Nephron (organoid): Measurements from ENCODE around the gene L3MBTL2.

ENCODE experiments used
- H3K27ac Mint-ChIP-seq, 3 experiments: 2 replicates each; pipeline ENCODE4 v1.8.0; 2020; ENCODE audit warnings: mixed read lengths in 3 of 3, mild to moderate bottlenecking in 2 of 3, moderate library complexity in 1 of 3
- H3K27me3 Mint-ChIP-seq: 2 replicates; pipeline ENCODE4 v1.8.0; 2021; ENCODE audit warnings: low read depth, mild to moderate bottlenecking, moderate library complexity, mixed read lengths
- H3K36me3 Mint-ChIP-seq: 2 replicates; pipeline ENCODE4 v1.8.0; 2020; ENCODE audit warnings: low read depth, mixed read lengths
- H3K4me1 Mint-ChIP-seq: 2 replicates; pipeline ENCODE4 v1.8.0; 2020; ENCODE audit warnings: mixed read lengths
- H3K4me3 Mint-ChIP-seq, 3 experiments: 2 replicates each; pipeline ENCODE4 v1.8.0; 2020; ENCODE audit warnings: mild to moderate bottlenecking in 3 of 3, mixed read lengths in 3 of 3, moderate library complexity in 2 of 3
- H3K9me3 Mint-ChIP-seq: 2 replicates; pipeline ENCODE4 v1.8.0; 2020; ENCODE audit warnings: mixed read lengths
- TF ChIP-seq, protein P1 (sequence below), 3 experiments: fragments of 200-600 bp; sonication (generic); IDR thresholded peaks; one replicate each; pipeline ENCODE4 v1.5.0; 2021; ENCODE audit warnings: antibody characterized with exemption in 3 of 3; ENCODE audit not compliant: unreplicated experiment in 3 of 3

L3MBTL2 gene

DNA sequence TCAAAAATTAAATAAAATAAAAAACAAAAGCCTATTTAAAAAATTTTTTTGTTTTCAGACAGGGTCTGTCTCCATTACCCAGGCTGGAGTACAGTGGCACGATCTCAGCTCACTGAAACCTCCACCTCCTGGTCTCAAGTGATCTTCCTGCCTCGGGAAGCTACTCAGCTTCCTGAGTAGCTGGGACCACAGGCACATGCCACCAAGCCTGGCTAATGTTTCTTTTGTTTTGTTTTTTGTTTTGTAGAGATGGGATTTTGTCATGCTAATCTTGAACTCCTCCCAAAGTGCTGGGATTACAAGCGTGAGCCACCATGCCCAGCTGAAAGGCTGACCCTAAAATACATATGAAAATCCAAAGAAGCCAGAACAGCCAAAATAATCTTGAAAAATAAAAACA is 20.4 kb upstream of the L3MBTL2 start:
- peaks cover 3% of the 10 kb centered on the region for H3K27me3 Mint-ChIP-seq

DNA sequence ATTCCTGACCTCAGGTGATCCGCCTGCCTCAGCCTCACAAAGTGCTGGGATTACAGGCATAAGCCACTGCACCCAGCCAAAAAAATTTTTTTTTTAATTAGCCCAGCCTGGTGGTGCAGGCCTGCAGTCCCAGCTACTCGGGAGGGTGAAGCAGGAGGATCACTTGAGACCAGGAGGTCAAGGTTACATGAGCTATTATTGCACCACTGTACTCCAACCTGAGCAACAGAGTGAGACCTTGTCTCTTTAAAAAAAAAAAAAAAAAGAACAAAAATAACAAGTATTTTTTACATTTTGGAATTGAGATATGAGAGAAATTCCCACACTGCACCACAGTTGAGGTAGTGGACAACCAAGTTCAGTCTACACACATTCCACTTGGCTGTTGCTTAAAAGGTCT is 13.6 kb upstream of the L3MBTL2 start:
- Mint-ChIP-seq H3K4me3 (no peak overlapping the region), H3K27me3 (peaks cover 9% of the 10 kb centered on the region), H3K27ac (no peak overlapping the region), H3K4me1 (no peaks in the 10 kb centered on the region), H3K9me3 (no peaks in the 10 kb centered on the region), H3K36me3 (no peaks in the 10 kb centered on the region)
- TF ChIP-seq, protein P1, sequence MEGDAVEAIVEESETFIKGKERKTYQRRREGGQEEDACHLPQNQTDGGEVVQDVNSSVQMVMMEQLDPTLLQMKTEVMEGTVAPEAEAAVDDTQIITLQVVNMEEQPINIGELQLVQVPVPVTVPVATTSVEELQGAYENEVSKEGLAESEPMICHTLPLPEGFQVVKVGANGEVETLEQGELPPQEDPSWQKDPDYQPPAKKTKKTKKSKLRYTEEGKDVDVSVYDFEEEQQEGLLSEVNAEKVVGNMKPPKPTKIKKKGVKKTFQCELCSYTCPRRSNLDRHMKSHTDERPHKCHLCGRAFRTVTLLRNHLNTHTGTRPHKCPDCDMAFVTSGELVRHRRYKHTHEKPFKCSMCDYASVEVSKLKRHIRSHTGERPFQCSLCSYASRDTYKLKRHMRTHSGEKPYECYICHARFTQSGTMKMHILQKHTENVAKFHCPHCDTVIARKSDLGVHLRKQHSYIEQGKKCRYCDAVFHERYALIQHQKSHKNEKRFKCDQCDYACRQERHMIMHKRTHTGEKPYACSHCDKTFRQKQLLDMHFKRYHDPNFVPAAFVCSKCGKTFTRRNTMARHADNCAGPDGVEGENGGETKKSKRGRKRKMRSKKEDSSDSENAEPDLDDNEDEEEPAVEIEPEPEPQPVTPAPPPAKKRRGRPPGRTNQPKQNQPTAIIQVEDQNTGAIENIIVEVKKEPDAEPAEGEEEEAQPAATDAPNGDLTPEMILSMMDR (IDR thresholded peaks at IDR 0.05; ENCODE audit: unreplicated experiment in 3 of 3): no peak

More for the DNA sequence above, 20.4 kb upstream of the L3MBTL2 start:
- H3K27ac Mint-ChIP-seq: no peak overlapping the region
- H3K4me3 Mint-ChIP-seq: no peak overlapping the region
- TF ChIP-seq, protein P1 (IDR thresholded peaks at IDR 0.05; ENCODE audit: unreplicated experiment in 3 of 3): no peak
- no peaks in the 10 kb centered on the region for H3K9me3 Mint-ChIP-seq
- H3K36me3 Mint-ChIP-seq: peaks cover 22% of the 10 kb centered on the region
- peaks cover 4% of the 10 kb centered on the region for H3K4me1 Mint-ChIP-seq

DNA sequence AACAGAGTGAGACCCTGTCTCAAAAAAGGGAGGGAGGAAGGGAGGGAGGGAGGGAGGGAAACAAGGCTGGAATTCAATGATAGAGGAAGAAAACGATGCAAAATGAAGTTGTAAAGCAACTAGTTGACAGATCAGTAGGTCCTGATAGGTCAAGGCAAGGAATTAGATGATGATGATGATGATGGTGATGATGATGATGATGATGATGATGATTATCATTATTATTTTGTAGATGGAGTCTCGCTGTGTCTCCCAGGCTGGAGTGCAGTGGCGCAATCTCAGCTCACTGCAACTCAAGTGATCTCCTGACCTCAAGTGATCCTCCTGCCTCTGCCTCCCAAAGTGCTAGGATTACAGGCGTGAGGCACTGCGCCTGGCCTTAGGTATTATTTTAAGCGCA is 11.3 kb upstream of the L3MBTL2 start:
- TF ChIP-seq, protein P1 (IDR thresholded peaks at IDR 0.05; ENCODE audit: unreplicated experiment in 3 of 3): no peak

DNA sequence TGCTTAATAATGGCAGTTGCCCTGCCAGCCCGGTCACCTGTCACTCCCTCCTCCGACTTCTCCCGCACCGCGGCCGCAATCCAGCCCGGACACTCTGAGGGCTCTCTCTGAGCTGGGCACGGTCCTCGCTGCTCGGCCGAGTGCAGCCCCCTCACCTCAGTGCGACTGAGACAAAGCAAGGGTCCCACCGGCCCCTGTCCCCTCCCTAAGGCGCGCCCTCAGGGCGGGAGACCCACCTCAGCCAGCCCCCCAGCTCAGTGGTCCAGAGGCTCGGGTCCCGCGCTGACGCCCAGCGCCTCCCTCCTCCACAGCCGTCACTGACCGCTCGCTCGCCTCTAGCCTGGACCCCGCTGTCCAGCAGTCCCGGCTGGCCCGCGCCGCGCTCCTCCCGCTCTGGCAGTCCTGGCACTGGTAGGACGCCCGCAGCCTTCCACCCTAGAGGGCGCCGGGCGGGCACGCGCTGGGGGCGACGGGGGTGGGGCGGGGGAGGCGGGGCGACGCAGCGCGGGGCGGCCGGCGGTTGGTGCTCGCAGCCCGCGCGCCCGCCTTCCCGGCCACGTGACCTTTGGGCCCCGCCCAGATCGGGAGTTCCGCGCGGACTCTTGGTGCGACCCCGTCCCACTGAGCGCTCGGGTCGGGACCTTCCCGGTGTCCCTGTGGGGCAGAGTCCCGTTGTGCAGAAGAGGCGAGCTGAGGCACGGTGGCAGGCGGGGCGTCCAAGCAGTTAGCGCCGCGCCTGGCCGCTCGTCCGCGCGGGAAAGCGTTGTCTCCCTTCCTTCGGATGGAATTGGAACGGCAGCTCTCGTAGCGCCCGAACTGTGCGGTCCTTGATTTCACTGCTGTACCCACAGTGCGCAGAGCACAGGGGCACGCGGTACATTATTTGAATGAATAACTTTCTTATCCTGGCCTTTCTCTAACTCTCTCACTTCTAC is 7.8 kb upstream of the L3MBTL2 start:
- H3K27me3 Mint-ChIP-seq: peaks cover 48% of the 10 kb centered on the region
- H3K4me3 Mint-ChIP-seq: peak overlapping the region; percentile 84 to 93 (median 86)
- H3K4me1 Mint-ChIP-seq: peaks cover 6% of the 10 kb centered on the region
- no peaks in the 10 kb centered on the region for H3K9me3 Mint-ChIP-seq
- H3K27ac Mint-ChIP-seq: no peak overlapping the region
- H3K36me3 Mint-ChIP-seq: no peaks in the 10 kb centered on the region
- TF ChIP-seq, protein P1 (IDR thresholded peaks at IDR 0.05; ENCODE audit: unreplicated experiment in 3 of 3): no peak

More for the DNA sequence above, 11.3 kb upstream of the L3MBTL2 start:
- H3K27me3 Mint-ChIP-seq: peaks cover 27% of the 10 kb centered on the region
- H3K27ac Mint-ChIP-seq: no peak overlapping the region
- H3K4me1 Mint-ChIP-seq: peaks cover 6% of the 10 kb centered on the region
- H3K9me3 Mint-ChIP-seq: no peaks in the 10 kb centered on the region
- H3K36me3 Mint-ChIP-seq: no peaks in the 10 kb centered on the region
- peak overlapping the region in 1 of 3 experiments; percentile 2 for H3K4me3 Mint-ChIP-seq

DNA sequence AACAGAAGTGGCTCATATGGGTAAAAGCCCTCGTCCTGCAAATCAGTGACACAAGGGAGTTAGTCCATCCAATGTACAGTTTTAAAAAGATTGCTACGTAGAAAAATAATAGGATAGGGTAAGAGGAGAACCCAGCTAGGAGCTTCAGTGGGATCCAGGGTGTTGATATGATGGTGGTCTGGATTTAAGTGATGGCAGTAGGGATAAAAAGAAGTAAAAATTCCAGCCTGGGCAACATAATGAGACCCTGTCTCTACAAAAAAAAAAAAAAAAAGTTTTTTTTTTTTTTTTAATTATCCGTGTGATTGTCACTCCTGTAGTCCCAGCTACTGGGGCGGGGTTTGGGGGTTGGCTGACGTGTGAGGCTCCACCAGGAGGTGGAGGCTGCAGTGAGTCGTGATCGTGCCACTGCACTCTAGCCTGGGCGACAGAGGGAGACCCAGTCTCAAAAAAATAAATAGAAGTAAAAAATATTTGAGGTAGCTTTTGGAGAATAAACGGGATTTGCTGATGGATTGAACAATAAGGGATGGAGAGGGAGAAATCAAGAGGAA is 7.0 kb upstream of the L3MBTL2 start:
- Mint-ChIP-seq H3K27ac (no peak overlapping the region), H3K36me3 (no peaks in the 10 kb centered on the region), H3K4me3 (peak overlapping the region; percentile 84 to 93 (median 86)), H3K9me3 (no peaks in the 10 kb centered on the region), H3K27me3 (peaks cover 48% of the 10 kb centered on the region), H3K4me1 (peaks cover 6% of the 10 kb centered on the region)
- TF ChIP-seq, protein P1 (IDR thresholded peaks at IDR 0.05; ENCODE audit: unreplicated experiment in 3 of 3): peak in 1 of 3 experiments; percentile 1
